IPS DF 4.7 (cell line): ENCODE measurements around the gene CCNH.

ENCODE experiments used
- DNase-seq: peaks from one replicate; pipeline ENCODE4 v3.0.0-alpha.2; 2013; ENCODE audit warnings: low spot score; ENCODE audit errors: extremely low read depth

CCNH gene

GRCh38 chr5:87403899-87404298 is 8.8 kb downstream of the CCNH start:
- DNase-seq, result no peak

GRCh38 chr5:87403409-87403808 is 9.3 kb downstream of the CCNH start:
- DNase-seq, result no peak

- DNase-seq, result no peak
Measured at GRCh38 chr5:87401626-87402025, 11.1 kb downstream of the CCNH start.

- no peak for DNase-seq
Measured at GRCh38 chr5:87400305-87400899, 12.3 kb downstream of the CCNH start.

- DNase-seq, result no peak
Measured at GRCh38 chr5:87399720-87400119, 13.0 kb downstream of the CCNH start.

- no peak for DNase-seq
Measured at GRCh38 chr5:87398981-87399614, 13.6 kb downstream of the CCNH start.

GRCh38 chr5:87394411-87395165 is 18.1 kb downstream of the CCNH start:
- no peak for DNase-seq

- DNase-seq, result no peak
Measured at GRCh38 chr5:87393331-87393730, 19.4 kb downstream of the CCNH start.

GRCh38 chr5:87392801-87393200 is 19.9 kb downstream of the CCNH start:
- no peak for DNase-seq

- no peak for DNase-seq
Measured at GRCh38 chr5:87392170-87392569, 20.6 kb downstream of the CCNH start.

GRCh38 chr5:87390576-87391199 is 22.0 kb downstream of the CCNH start:
- DNase-seq, result no peak

GRCh38 chr5:87390075-87390474 is 22.7 kb downstream of the CCNH start:
- DNase-seq, result no peak

- no peak for DNase-seq
Measured at GRCh38 chr5:87389296-87390034, 23.3 kb downstream of the CCNH start.

- DNase-seq, result no peak
Measured at GRCh38 chr5:87388129-87388528, 24.6 kb downstream of the CCNH start.

GRCh38 chr5:87385802-87386201 is 26.9 kb downstream of the CCNH start:
- DNase-seq, result no peak

GRCh38 chr5:87383216-87383615 is 29.5 kb downstream of the CCNH start:
- no peak for DNase-seq

GRCh38 chr5:87382224-87382623 is 30.5 kb downstream of the CCNH start:
- no peak for DNase-seq

GRCh38 chr5:87372705-87373104 is 40.0 kb downstream of the CCNH start:
- DNase-seq, result no peak

- no peak for DNase-seq
Measured at GRCh38 chr5:87369431-87369830, 43.3 kb downstream of the CCNH start.

- no peak for DNase-seq
Measured at GRCh38 chr5:87368601-87369000, 44.1 kb downstream of the CCNH start.

GRCh38 chr5:87367243-87367642 is 45.5 kb downstream of the CCNH start:
- DNase-seq, result no peak
